ENCODE results near the gene RNF31.

DNA sequence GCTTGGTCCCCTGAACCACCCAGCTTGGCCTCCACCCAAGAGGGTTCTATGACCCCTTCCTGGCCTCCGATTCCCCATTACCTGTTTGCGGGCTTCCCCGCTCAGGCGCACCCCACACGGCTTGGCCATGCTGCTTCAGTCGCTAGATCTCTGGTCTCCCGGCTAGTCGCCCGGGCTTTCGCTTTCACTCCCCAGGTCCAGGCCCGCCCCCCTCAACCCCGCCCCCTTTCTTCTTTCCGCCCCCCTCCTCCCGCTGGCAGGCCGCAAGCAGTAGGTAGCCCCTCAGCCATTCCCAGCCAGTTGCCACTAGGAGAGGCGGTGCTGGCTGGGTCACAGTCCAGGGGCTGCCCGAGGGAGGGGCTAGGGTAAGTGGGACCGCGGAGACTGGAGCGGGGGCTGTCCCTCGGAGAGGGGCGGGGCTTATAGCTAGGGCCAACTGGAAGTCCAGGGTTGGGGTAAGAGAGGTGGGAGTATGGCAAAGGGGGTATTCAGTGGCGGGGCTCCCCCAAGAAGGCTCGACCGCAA, 783 bp upstream of the RNF31 start, which contains the start of gene PSME2:
- no peak for TF ChIP-seq JUND (IDR thresholded peaks at IDR 0.05)
- TF ChIP-seq, protein P1, sequence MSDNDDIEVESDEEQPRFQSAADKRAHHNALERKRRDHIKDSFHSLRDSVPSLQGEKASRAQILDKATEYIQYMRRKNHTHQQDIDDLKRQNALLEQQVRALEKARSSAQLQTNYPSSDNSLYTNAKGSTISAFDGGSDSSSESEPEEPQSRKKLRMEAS (IDR thresholded peaks at IDR 0.05; ENCODE audit: low read depth) = peak; percentile 53; the same call in 1 of the 2 replicates
- TF ChIP-seq EP300 (IDR thresholded peaks at IDR 0.05; ENCODE audit: borderline replicate concordance in 1 of 2, low read depth in 1 of 2, low read length in 1 of 2) = no peak

All from SK-N-SH (cell line).